Loucy (cell line): ENCODE results near the gene MYO10.

Experiments used
- H2AFZ ChIP-seq: fragments of 200-600 bp; sonication (generic); 2 replicates; pipeline ENCODE4 v1.6.0; 2016; ENCODE audit warnings: antibody characterized with exemption, mild to moderate bottlenecking, low read length, moderate library complexity
- H3F3A ChIP-seq: fragments of 200-600 bp; 2 replicates; pipeline ENCODE4 v1.6.0; 2016; ENCODE audit warnings: antibody characterized with exemption, low read depth, mild to moderate bottlenecking
- H3K27me3 ChIP-seq: fragments of 200-600 bp; sonication (generic); 2 replicates; pipeline ENCODE4 v1.6.1; 2014; ENCODE audit warnings: low read length, mild to moderate bottlenecking; ENCODE audit not compliant: insufficient read depth, poor library complexity, severe bottlenecking
- H3K36me3 ChIP-seq: fragments of 200-600 bp; sonication (generic); 2 replicates; pipeline ENCODE4 v1.6.1; 2016; ENCODE audit warnings: low read length; ENCODE audit not compliant: insufficient read depth
- H3K4me1 ChIP-seq: fragments of 200-600 bp; sonication (generic); 2 replicates; pipeline ENCODE4 v1.5.1; 2014; ENCODE audit warnings: low read length, mild to moderate bottlenecking; ENCODE audit not compliant: insufficient read depth, poor library complexity, severe bottlenecking
- H3K4me2 ChIP-seq: fragments of 200-600 bp; sonication (generic); 2 replicates; pipeline ENCODE4 v1.6.0; 2014; ENCODE audit warnings: antibody characterized with exemption, low read length, low read depth, mild to moderate bottlenecking; ENCODE audit not compliant: poor library complexity, severe bottlenecking
- H3K4me3 ChIP-seq: fragments of 200-600 bp; sonication (generic); 2 replicates; pipeline ENCODE4 v1.5.1; 2014; ENCODE audit warnings: low read length, mild to moderate bottlenecking, mixed read lengths; ENCODE audit not compliant: poor library complexity, severe bottlenecking
- H3K79me2 ChIP-seq: fragments of 200-600 bp; sonication (generic); 2 replicates; pipeline ENCODE4 v1.6.1; 2014; ENCODE audit warnings: low read length; ENCODE audit not compliant: insufficient read depth
- H3K9ac ChIP-seq: fragments of 200-600 bp; sonication (generic); 2 replicates; pipeline ENCODE4 v1.6.0; 2014; ENCODE audit warnings: mild to moderate bottlenecking, low read depth, low read length, moderate library complexity; ENCODE audit not compliant: poor library complexity, severe bottlenecking
- H3K9me2 ChIP-seq: fragments of 200-600 bp; sonication (generic); replicated peaks from 2 replicates; pipeline ENCODE4 v1.6.1; 2016; ENCODE audit warnings: low read depth, low read length, mixed read lengths
- H3K9me3 ChIP-seq: fragments of 200-600 bp; sonication (generic); 2 replicates; pipeline ENCODE4 v1.6.1; 2014; ENCODE audit warnings: mild to moderate bottlenecking, antibody characterized with exemption, low read length, low read depth; ENCODE audit not compliant: insufficient read depth
- H4K20me1 ChIP-seq: fragments of 200-600 bp; sonication (generic); 2 replicates; pipeline ENCODE4 v1.6.0; 2014; ENCODE audit warnings: antibody characterized with exemption, low read length, mild to moderate bottlenecking; ENCODE audit not compliant: insufficient read depth, poor library complexity, severe bottlenecking
- EZH2phosphoT487 ChIP-seq: fragments of 200-600 bp; IDR thresholded peaks from 2 replicates; pipeline ENCODE4 v1.6.1; 2018; ENCODE audit warnings: antibody characterized with exemption, mild to moderate bottlenecking, moderate library complexity, borderline replicate concordance
- TF ChIP-seq, protein P1 (sequence below): fragments of 200-600 bp; sonication (generic); conservative IDR thresholded peaks from 2 replicates; pipeline ENCODE4 v1.5.1; 2014; ENCODE audit warnings: mild to moderate bottlenecking, antibody characterized with exemption, low read length

The MYO10 gene

DNA sequence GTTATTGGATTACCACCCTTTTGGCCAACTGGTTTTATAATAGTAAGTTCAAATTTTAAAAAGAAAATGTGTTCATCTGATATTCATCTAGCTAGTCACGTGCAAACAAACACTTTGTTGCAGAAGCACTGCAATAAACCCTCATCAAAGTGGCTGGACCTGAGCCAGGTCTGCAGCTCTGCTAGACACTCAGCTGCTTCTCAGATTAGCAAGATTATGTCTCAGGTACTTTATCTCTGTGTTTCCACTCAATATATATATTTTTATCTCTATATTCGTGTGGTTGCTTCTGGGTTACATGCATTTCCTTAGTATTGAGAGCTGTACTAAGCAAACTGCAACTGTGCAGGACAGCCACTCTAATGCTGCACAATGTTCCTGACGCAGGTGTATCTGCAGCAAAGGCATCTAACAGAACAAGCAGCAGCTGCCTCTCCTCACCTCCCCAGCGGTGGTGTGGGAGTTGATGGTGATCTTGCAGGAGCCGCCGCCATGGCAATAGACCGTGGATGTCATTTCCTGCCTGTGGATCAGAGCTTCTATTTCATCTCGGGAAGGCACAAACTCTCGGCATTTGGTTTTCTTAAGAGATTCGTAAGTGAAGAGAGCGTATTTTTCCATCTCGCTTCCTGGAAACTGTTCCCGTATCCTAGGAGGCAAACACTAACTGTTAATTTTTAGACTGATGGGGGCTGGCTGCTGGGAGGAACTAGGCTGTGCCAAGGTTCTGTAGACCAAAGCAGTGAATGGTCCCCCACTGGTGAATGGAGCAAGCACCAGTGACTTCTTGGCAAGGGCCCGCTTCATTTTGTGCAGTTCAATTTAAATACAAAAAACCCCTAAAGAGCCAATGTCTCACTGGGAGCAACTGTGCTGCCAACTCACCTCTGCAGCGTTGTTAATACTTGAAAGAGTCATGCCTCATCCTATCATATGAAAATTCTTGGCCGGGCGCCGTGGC, 262.6 kb downstream of the MYO10 start:
- H3K4me3 ChIP-seq, result no peak overlapping the region
- TF ChIP-seq, protein P1, sequence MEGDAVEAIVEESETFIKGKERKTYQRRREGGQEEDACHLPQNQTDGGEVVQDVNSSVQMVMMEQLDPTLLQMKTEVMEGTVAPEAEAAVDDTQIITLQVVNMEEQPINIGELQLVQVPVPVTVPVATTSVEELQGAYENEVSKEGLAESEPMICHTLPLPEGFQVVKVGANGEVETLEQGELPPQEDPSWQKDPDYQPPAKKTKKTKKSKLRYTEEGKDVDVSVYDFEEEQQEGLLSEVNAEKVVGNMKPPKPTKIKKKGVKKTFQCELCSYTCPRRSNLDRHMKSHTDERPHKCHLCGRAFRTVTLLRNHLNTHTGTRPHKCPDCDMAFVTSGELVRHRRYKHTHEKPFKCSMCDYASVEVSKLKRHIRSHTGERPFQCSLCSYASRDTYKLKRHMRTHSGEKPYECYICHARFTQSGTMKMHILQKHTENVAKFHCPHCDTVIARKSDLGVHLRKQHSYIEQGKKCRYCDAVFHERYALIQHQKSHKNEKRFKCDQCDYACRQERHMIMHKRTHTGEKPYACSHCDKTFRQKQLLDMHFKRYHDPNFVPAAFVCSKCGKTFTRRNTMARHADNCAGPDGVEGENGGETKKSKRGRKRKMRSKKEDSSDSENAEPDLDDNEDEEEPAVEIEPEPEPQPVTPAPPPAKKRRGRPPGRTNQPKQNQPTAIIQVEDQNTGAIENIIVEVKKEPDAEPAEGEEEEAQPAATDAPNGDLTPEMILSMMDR, result no peak
- TF ChIP-seq EZH2phosphoT487, result no peak
- no peak overlapping the region for H3K9ac ChIP-seq
- no peaks in the 10 kb centered on the region for H3K36me3 ChIP-seq
- no peaks in the 10 kb centered on the region for H3K4me1 ChIP-seq
- no peaks in the 10 kb centered on the region for H3K79me2 ChIP-seq
- H3K9me3 ChIP-seq, result no peaks in the 10 kb centered on the region
- no peaks in the 10 kb centered on the region for H3K9me2 ChIP-seq
- no peaks in the 10 kb centered on the region for H3K27me3 ChIP-seq
- H2AFZ ChIP-seq, result no peak overlapping the region
- no peaks in the 10 kb centered on the region for H3F3A ChIP-seq
- H4K20me1 ChIP-seq, result no peaks in the 10 kb centered on the region
- H3K4me2 ChIP-seq, result peak overlapping the region; percentile 20

DNA sequence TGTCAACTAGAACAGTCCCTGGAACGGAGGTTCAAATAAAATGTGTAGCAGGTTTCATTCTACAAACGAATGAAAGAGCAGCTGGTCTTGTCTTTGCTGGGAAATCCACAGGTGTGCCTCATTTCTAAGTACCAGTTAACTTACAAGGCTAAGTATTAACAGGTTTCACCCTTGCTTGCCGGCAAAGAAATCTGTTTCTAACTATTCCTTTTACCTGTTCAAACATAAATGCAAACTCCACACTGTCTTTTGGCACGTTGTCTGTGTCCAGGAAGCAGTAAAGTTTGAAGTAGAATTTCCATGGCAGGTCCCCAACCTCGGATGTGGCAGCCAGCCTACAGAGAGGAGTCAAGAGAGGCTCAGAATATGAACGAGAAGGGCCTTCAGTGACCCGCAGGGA, 264.9 kb downstream of the MYO10 start:
- Histone ChIP-seq H3F3A (no peaks in the 10 kb centered on the region), H3K27me3 (no peaks in the 10 kb centered on the region), H3K9me3 (no peaks in the 10 kb centered on the region), H3K9ac (no peak overlapping the region), H2AFZ (no peak overlapping the region), H3K4me1 (no peaks in the 10 kb centered on the region), H3K4me3 (no peak overlapping the region), H3K79me2 (no peaks in the 10 kb centered on the region), H3K4me2 (no peak overlapping the region), H3K36me3 (no peaks in the 10 kb centered on the region), H4K20me1 (no peaks in the 10 kb centered on the region), H3K9me2 (no peaks in the 10 kb centered on the region)
- TF ChIP-seq, protein P1, result no peak
- no peak for TF ChIP-seq EZH2phosphoT487

DNA sequence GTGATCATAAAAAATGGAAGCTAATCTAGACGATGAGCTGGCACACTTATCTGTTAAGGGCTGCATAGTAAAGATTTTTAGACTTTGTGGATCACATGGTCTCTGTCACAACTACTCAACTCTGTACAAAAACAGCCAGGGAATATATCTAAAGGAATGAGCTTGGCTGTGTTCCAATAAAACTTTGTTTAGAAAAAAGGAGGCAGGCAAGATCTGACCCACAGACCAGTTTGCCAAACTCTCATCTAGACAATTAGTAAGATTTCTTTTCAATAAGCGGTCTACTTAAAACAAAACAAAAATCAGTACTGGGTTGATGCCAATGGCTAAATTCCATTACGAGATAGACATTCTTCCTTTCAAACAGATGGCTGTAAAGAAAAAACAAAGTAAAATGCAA, 266.3 kb downstream of the MYO10 start:
- no peaks in the 10 kb centered on the region for H3K27me3 ChIP-seq
- TF ChIP-seq, protein P1, result no peak
- no peak for TF ChIP-seq EZH2phosphoT487
- no peak overlapping the region for H3K9ac ChIP-seq
- H2AFZ ChIP-seq, result no peak overlapping the region
- H3K4me2 ChIP-seq, result no peak overlapping the region
- no peaks in the 10 kb centered on the region for H3K79me2 ChIP-seq
- H3F3A ChIP-seq, result no peaks in the 10 kb centered on the region
- H3K4me1 ChIP-seq, result no peaks in the 10 kb centered on the region
- no peak overlapping the region for H3K4me3 ChIP-seq
- H3K36me3 ChIP-seq, result no peaks in the 10 kb centered on the region
- H3K9me2 ChIP-seq, result no peaks in the 10 kb centered on the region
- H3K9me3 ChIP-seq, result no peaks in the 10 kb centered on the region
- no peaks in the 10 kb centered on the region for H4K20me1 ChIP-seq
